NCI-H1930 (cell line): Measurements from ENCODE around the gene DNAH10.

Experiments used
- DNase-seq, 2 experiments: peaks; one replicate each; lab custom pipeline; 2025; lab: John Stamatoyannopoulos, UW

DNAH10 gene

GRCh38 chr12:123846340-123846739 is 84.2 kb downstream of the DNAH10 start:
- DNase-seq: no peak

- no peak for DNase-seq
Observed at GRCh38 chr12:123847019-123847418, 84.9 kb downstream of the DNAH10 start.

- no peak for DNase-seq
Observed at GRCh38 chr12:123847876-123848275, 85.8 kb downstream of the DNAH10 start.

GRCh38 chr12:123849517-123849916 is 87.4 kb downstream of the DNAH10 start:
- no peak for DNase-seq

- no peak for DNase-seq
Observed at GRCh38 chr12:123850246-123851134, 88.4 kb downstream of the DNAH10 start.

GRCh38 chr12:123853396-123854070 is 91.4 kb downstream of the DNAH10 start:
- DNase-seq: no peak

GRCh38 chr12:123854232-123854631 is 92.1 kb downstream of the DNAH10 start:
- no peak for DNase-seq

GRCh38 chr12:123854918-123855317 is 92.8 kb downstream of the DNAH10 start:
- DNase-seq: no peak

GRCh38 chr12:123856681-123857080 is 94.6 kb downstream of the DNAH10 start:
- DNase-seq: no peak

GRCh38 chr12:123858176-123858575 is 96.1 kb downstream of the DNAH10 start:
- DNase-seq: no peak

GRCh38 chr12:123859035-123859434 is 96.9 kb downstream of the DNAH10 start:
- DNase-seq: no peak

GRCh38 chr12:123860377-123860776 is 98.3 kb downstream of the DNAH10 start:
- no peak for DNase-seq

- no peak for DNase-seq
Observed at GRCh38 chr12:123861392-123861791, 99.3 kb downstream of the DNAH10 start.

GRCh38 chr12:123867141-123867540 is 105.0 kb downstream of the DNAH10 start:
- DNase-seq: no peak

GRCh38 chr12:123868791-123869190 is 106.7 kb downstream of the DNAH10 start:
- DNase-seq: no peak

GRCh38 chr12:123873793-123874192 is 111.7 kb downstream of the DNAH10 start:
- DNase-seq: no peak

- DNase-seq: no peak
Observed at GRCh38 chr12:123877968-123878367, 115.9 kb downstream of the DNAH10 start.

GRCh38 chr12:123879101-123879500 is 117.0 kb downstream of the DNAH10 start:
- DNase-seq: no peak

GRCh38 chr12:123879691-123880090 is 117.6 kb downstream of the DNAH10 start:
- DNase-seq: no peak

- DNase-seq: no peak
Observed at GRCh38 chr12:123882161-123882705, 120.1 kb downstream of the DNAH10 start.

- DNase-seq: no peak
Observed at GRCh38 chr12:123886258-123886657, 124.2 kb downstream of the DNAH10 start.

- no peak for DNase-seq
Observed at GRCh38 chr12:123886931-123887582, 125.0 kb downstream of the DNAH10 start.
